ENCODE data around the gene OTUB2. TPM values are rescaled to one million over a fixed set of nuclear protein-coding genes. Genes with fewer than 3 reads are reported as not detected.

Gene OTUB2
- total RNA-seq, 1 donor from 2014 or later, result 1.7 TPM

GRCh38 chr14:93978735-93979134 is 47.4 kb upstream of the OTUB2 start:
- no peaks in the 10 kb centered on the region for H3K36me3 ChIP-seq
- H3K4me3 ChIP-seq, result no peak overlapping the region
- peaks cover 11% of the 10 kb centered on the region for H3K4me1 ChIP-seq
- no peak overlapping the region for H3K27ac ChIP-seq
- TF ChIP-seq POLR2A (IDR thresholded peaks at IDR 0.05) (no peak), CTCF (IDR thresholded peaks at IDR 0.05) (no peak), POLR2AphosphoS5 (IDR thresholded peaks at IDR 0.05; ENCODE audit: insufficient read depth in 1 of 2, low read depth in 1 of 2) (no peak)
- intact Hi-C loops (cut with DNase I), result no loop called here
- DNase-seq (ENCODE audit: extremely low spot score in 2 of 2), result no peak
- H3K9me3 ChIP-seq, result no peaks in the 10 kb centered on the region
- no peaks in the 10 kb centered on the region for H3K27me3 ChIP-seq

- no peaks in the 10 kb centered on the region for H3K9me3 ChIP-seq
- H3K4me1 ChIP-seq, result peaks cover 20% of the 10 kb centered on the region
- intact Hi-C loops (cut with DNase I), result no loop called here
- TF ChIP-seq POLR2A (IDR thresholded peaks at IDR 0.05), result no peak
- peak in 1 of 2 donors; percentile 43 for TF ChIP-seq POLR2AphosphoS5 (IDR thresholded peaks at IDR 0.05; ENCODE audit: insufficient read depth in 1 of 2, low read depth in 1 of 2)
- TF ChIP-seq CTCF (IDR thresholded peaks at IDR 0.05), result no peak
- no peaks in the 10 kb centered on the region for H3K36me3 ChIP-seq
- no peak for DNase-seq (ENCODE audit: extremely low spot score in 2 of 2)
- H3K4me3 ChIP-seq, result no peak overlapping the region
- peak overlapping the region; percentile 69 for H3K27ac ChIP-seq
- no peaks in the 10 kb centered on the region for H3K27me3 ChIP-seq
These were observed 45.5 kb upstream of the OTUB2 start for GRCh38 chr14:93980456-93981201.

- H3K4me3 ChIP-seq, result no peak overlapping the region
- DNase-seq (ENCODE audit: extremely low spot score in 2 of 2), result no peak
- no peaks in the 10 kb centered on the region for H3K27me3 ChIP-seq
- H3K36me3 ChIP-seq, result no peaks in the 10 kb centered on the region
- intact Hi-C loops (cut with DNase I), result no loop called here
- peaks cover 20% of the 10 kb centered on the region for H3K4me1 ChIP-seq
- TF ChIP-seq POLR2A (IDR thresholded peaks at IDR 0.05), result no peak
- no peak for TF ChIP-seq POLR2AphosphoS5 (IDR thresholded peaks at IDR 0.05; ENCODE audit: insufficient read depth in 1 of 2, low read depth in 1 of 2)
- peak overlapping the region; percentile 69 for H3K27ac ChIP-seq
- no peaks in the 10 kb centered on the region for H3K9me3 ChIP-seq
These were observed 44.6 kb upstream of the OTUB2 start for GRCh38 chr14:93981316-93982229.

GRCh38 chr14:93982230-93983007 is 43.7 kb upstream of the OTUB2 start:
- H3K27ac ChIP-seq, result peak overlapping the region; percentile 69
- intact Hi-C loops (cut with DNase I), result no loop called here

More at GRCh38 chr14:93982230-93983007, 43.7 kb upstream of the OTUB2 start:
- no peak for DNase-seq (ENCODE audit: extremely low spot score in 2 of 2)
- H3K9me3 ChIP-seq, result no peaks in the 10 kb centered on the region
- no peak for TF ChIP-seq POLR2AphosphoS5 (IDR thresholded peaks at IDR 0.05; ENCODE audit: insufficient read depth in 1 of 2, low read depth in 1 of 2)
- TF ChIP-seq CTCF (IDR thresholded peaks at IDR 0.05), result no peak
- no peak for TF ChIP-seq POLR2A (IDR thresholded peaks at IDR 0.05)
- H3K27me3 ChIP-seq, result no peaks in the 10 kb centered on the region
- no peak overlapping the region for H3K4me3 ChIP-seq
- no peaks in the 10 kb centered on the region for H3K36me3 ChIP-seq
- H3K4me1 ChIP-seq, result peaks cover 22% of the 10 kb centered on the region

Data from vagina (tissue), 2 donors.